ENCODE measurements around the gene ASPDH. TPM values are rescaled to one million over a fixed set of nuclear protein-coding genes. Genes with fewer than 3 reads are reported as not detected.

The ASPDH gene
- total RNA-seq, 1 experiment from 2014 or later = not detected

DNA sequence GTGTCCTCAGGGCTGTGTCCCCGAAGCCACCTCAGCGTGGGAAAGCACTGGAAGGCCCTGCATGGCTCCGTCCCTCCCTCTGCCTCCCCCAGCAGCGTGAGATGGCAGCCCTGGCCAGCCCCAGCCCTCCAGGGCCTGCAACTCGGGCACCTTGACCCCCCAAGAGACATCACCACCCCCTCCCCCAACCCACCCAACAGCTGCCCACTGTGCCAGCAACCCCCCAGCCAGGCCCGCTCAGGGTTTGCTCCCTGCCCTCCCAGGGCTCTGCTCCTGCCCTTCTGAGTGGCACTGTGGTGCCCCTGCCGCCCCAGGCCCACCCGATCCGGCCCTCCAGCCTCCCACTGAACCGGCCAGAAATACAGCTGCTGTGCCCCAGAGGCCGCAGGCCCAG lies 1.5 kb upstream of the ASPDH start:
- POLR2A ChIA-PET = no interaction called here
- Histone ChIP-seq H3K4me3 (ENCODE audit: low read depth in 2 of 2, low read length in 2 of 2) (no peak overlapping the region), H3K36me3 (ENCODE audit: control insufficient read depth, insufficient read depth, low read length) (no peaks in the 10 kb centered on the region; the same call in 1 of the 2 replicates), H3K27ac (ENCODE audit: low read length) (no peak overlapping the region), H3K27me3 (ENCODE audit: control insufficient read depth, insufficient read depth, low read length) (no peaks in the 10 kb centered on the region), H3K9me3 (ENCODE audit: control insufficient read depth, insufficient read depth, low read depth, low read length) (no peaks in the 10 kb centered on the region), H3K4me1 (ENCODE audit: control insufficient read depth, insufficient read depth, low read length) (no peaks in the 10 kb centered on the region)
- ATAC-seq (no peak), DNase-seq (ENCODE audit: low read depth, low spot score) (no peak)
- intact Hi-C loops (cut with micrococcal nuclease; ENCODE audit: unreplicated experiment) = no loop called here
- CTCF ChIA-PET = no interaction called here
- TF ChIP-seq, protein P1, sequence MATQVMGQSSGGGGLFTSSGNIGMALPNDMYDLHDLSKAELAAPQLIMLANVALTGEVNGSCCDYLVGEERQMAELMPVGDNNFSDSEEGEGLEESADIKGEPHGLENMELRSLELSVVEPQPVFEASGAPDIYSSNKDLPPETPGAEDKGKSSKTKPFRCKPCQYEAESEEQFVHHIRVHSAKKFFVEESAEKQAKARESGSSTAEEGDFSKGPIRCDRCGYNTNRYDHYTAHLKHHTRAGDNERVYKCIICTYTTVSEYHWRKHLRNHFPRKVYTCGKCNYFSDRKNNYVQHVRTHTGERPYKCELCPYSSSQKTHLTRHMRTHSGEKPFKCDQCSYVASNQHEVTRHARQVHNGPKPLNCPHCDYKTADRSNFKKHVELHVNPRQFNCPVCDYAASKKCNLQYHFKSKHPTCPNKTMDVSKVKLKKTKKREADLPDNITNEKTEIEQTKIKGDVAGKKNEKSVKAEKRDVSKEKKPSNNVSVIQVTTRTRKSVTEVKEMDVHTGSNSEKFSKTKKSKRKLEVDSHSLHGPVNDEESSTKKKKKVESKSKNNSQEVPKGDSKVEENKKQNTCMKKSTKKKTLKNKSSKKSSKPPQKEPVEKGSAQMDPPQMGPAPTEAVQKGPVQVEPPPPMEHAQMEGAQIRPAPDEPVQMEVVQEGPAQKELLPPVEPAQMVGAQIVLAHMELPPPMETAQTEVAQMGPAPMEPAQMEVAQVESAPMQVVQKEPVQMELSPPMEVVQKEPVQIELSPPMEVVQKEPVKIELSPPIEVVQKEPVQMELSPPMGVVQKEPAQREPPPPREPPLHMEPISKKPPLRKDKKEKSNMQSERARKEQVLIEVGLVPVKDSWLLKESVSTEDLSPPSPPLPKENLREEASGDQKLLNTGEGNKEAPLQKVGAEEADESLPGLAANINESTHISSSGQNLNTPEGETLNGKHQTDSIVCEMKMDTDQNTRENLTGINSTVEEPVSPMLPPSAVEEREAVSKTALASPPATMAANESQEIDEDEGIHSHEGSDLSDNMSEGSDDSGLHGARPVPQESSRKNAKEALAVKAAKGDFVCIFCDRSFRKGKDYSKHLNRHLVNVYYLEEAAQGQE (IDR thresholded peaks at IDR 0.05; ENCODE audit: insufficient read depth in 1 of 2, low read depth in 2 of 2, low read length in 1 of 2) = no peak
- TF ChIP-seq POLR2AphosphoS5 (IDR thresholded peaks at IDR 0.05; ENCODE audit: low read depth, low read length) (no peak), SIN3A (IDR thresholded peaks at IDR 0.05; ENCODE audit: borderline replicate concordance, insufficient read depth, low read depth, low read length) (no peak), TCF7L2 (IDR thresholded peaks at IDR 0.05; ENCODE audit: low read depth, low read length) (no peak)
- TF ChIP-seq, protein P2, sequence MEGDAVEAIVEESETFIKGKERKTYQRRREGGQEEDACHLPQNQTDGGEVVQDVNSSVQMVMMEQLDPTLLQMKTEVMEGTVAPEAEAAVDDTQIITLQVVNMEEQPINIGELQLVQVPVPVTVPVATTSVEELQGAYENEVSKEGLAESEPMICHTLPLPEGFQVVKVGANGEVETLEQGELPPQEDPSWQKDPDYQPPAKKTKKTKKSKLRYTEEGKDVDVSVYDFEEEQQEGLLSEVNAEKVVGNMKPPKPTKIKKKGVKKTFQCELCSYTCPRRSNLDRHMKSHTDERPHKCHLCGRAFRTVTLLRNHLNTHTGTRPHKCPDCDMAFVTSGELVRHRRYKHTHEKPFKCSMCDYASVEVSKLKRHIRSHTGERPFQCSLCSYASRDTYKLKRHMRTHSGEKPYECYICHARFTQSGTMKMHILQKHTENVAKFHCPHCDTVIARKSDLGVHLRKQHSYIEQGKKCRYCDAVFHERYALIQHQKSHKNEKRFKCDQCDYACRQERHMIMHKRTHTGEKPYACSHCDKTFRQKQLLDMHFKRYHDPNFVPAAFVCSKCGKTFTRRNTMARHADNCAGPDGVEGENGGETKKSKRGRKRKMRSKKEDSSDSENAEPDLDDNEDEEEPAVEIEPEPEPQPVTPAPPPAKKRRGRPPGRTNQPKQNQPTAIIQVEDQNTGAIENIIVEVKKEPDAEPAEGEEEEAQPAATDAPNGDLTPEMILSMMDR (IDR thresholded peaks at IDR 0.05) = no peak
- BruUV-seq (replicated peaks) = no TSS peak
- in situ Hi-C loops (cut with HindIII; ENCODE audit: low pct_unique_long_range_greater_than_20kb, low sequenced_read_pairs) = no loop called here

DNA sequence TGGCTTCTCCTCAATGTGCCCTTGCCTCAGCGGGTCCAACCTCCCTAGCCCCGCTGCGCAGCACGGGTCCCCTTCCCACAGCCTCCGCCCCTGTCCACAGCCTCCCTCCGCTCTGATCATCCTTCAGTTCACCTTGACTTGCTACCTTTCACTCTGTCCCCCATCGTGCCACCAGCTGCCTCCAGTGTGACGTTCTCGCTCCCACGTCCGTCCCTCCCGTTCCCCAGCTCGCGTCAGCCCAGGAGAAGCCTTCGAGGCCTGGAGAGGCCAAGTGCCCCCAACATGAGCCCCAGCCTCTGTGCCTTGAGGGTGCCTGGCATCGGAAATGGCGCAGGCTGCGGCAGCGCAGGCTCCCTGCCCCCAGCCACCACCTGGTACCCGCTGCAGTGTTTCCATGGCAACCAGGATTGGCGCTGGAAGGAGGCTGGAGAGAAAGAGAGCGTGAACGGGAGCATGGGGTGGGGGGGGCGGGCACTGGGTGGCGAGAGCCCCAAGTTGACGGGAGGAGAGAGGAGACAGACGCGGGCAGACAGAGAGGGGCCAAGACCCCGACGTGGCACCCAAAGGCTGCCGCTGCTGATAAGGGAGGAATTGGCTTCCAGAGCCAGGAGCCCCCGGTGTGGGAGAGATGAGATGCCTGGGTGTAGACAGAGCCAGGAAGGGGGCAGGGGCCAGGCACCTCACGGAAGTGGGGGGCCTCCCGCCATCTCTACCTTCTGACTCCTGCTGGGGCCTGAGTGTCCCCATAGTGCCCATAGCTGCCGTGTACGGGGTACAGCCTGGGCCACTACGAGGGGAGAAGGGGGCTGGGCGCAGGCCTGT lies 844 bp upstream of the ASPDH start:
- TF ChIP-seq POLR2AphosphoS5 (IDR thresholded peaks at IDR 0.05; ENCODE audit: low read depth, low read length) (no peak), SIN3A (IDR thresholded peaks at IDR 0.05; ENCODE audit: borderline replicate concordance, insufficient read depth, low read depth, low read length) (no peak), TCF7L2 (IDR thresholded peaks at IDR 0.05; ENCODE audit: low read depth, low read length) (no peak)
- TF ChIP-seq, protein P2 (IDR thresholded peaks at IDR 0.05) = no peak
- TF ChIP-seq, protein P1 (IDR thresholded peaks at IDR 0.05; ENCODE audit: insufficient read depth in 1 of 2, low read depth in 2 of 2, low read length in 1 of 2) = no peak
- POLR2A ChIA-PET = no interaction called here
- intact Hi-C loops (cut with micrococcal nuclease; ENCODE audit: unreplicated experiment) (no loop called here), in situ Hi-C loops (cut with HindIII; ENCODE audit: low pct_unique_long_range_greater_than_20kb, low sequenced_read_pairs) (no loop called here)
- ATAC-seq = no peak
- Histone ChIP-seq H3K4me1 (ENCODE audit: control insufficient read depth, insufficient read depth, low read length) (no peaks in the 10 kb centered on the region), H3K36me3 (ENCODE audit: control insufficient read depth, insufficient read depth, low read length) (no peaks in the 10 kb centered on the region; the same call in 1 of the 2 replicates), H3K4me3 (ENCODE audit: low read depth in 2 of 2, low read length in 2 of 2) (no peak overlapping the region), H3K9me3 (ENCODE audit: control insufficient read depth, insufficient read depth, low read depth, low read length) (no peaks in the 10 kb centered on the region), H3K27ac (ENCODE audit: low read length) (no peak overlapping the region), H3K27me3 (ENCODE audit: control insufficient read depth, insufficient read depth, low read length) (no peaks in the 10 kb centered on the region)
- no peak for DNase-seq (ENCODE audit: low read depth, low spot score)
- BruUV-seq (replicated peaks) = no TSS peak
- CTCF ChIA-PET = no interaction called here

Data from Panc1 (cell line).